ENCODE measurements around the gene ABCA3. TPM values are rescaled to one million over a fixed set of nuclear protein-coding genes. Genes with fewer than 3 reads are reported as not detected.

The ABCA3 gene
- total and polyA plus RNA-seq, 2 donors (not counting 1 experiment from before 2014, with no cell fraction given), result 3.1 to 5.1 TPM

DNA sequence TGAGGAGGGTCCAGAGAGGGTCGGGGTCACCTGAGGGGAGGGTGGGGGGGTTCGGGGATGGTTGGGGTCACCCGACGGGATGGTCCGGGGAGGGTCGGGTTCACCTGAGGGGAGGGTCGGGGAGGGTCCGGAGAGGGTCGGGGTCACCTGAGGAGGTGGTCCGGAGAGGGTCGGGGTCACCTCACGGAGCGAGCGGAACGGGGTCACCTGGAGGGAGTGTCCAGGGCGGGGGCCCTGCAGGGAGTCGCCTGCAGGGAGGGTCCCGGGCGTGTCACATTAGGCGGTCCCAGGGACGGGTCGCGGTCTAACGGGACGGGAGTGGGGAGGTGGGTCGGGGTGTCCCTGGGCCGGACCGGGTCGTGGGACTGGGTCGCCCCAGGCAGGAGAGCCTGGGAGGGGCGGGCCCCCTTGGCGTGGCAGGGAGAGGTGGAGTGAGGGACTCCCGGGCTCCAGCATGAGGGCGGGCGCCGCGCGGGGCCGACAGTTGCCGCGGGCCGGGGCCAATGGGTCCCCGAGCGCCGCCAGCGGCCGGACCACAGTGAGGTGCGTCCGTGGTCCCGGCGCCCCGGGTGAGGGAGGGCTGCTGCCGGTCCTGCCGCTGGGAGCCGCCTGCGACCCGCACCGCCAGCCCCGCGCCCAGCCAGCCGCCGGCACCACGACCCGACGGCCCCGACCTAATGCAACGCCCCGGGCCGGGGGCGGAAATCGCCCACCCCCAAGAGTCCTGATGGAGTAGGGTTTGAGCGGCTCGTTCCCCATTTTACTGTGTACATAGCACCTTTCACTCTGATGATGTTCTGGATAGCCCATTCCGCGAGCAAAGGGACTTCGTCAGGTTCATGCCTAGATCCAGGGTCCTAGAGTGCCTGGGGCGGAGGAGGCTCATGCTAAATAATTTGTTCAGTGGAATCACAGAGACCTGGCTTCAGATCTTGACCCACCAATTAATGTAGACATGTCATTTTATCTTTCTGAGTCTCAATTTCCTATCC lies 1.2 kb upstream of the ABCA3 start:
- CTCF ChIA-PET, result no interaction called here
- 24% methylated on average over 74 of the region's 77 CpGs for WGBS (ENCODE audit: insufficient coverage)
- H3K4me2 ChIP-seq (replicated peaks; ENCODE audit: low read depth, low read length, poor library complexity, severe bottlenecking), result peak overlapping the region; percentile 99

More for the DNA sequence above, 1.2 kb upstream of the ABCA3 start:
- H4K20me1 ChIP-seq (ENCODE audit: control insufficient read depth, insufficient read depth, low read length, poor library complexity, severe bottlenecking), result no peaks in the 10 kb centered on the region
- DNase-seq (peak; percentile 51), ATAC-seq (ENCODE audit: low read depth) (no peak)
- no peaks in the 10 kb centered on the region for H3K9me3 Mint-ChIP-seq (ENCODE audit: insufficient read depth)
- no peak overlapping the region for H3K4me3 ChIP-seq (ENCODE audit: control extremely low read depth in 1 of 5, extremely low read depth in 1 of 5, insufficient read depth in 1 of 5, low read depth in 2 of 5, low read length in 4 of 5)
- POLR2A ChIA-PET, result no interaction called here
- H3K27ac ChIP-seq (ENCODE audit: low read length in 2 of 2), result no peak overlapping the region
- TF ChIP-seq EZH2 (IDR thresholded peaks at IDR 0.05; ENCODE audit: borderline replicate concordance, insufficient read depth, low read depth, low read length, poor library complexity, severe bottlenecking), result no peak
- TF ChIP-seq, protein P1, sequence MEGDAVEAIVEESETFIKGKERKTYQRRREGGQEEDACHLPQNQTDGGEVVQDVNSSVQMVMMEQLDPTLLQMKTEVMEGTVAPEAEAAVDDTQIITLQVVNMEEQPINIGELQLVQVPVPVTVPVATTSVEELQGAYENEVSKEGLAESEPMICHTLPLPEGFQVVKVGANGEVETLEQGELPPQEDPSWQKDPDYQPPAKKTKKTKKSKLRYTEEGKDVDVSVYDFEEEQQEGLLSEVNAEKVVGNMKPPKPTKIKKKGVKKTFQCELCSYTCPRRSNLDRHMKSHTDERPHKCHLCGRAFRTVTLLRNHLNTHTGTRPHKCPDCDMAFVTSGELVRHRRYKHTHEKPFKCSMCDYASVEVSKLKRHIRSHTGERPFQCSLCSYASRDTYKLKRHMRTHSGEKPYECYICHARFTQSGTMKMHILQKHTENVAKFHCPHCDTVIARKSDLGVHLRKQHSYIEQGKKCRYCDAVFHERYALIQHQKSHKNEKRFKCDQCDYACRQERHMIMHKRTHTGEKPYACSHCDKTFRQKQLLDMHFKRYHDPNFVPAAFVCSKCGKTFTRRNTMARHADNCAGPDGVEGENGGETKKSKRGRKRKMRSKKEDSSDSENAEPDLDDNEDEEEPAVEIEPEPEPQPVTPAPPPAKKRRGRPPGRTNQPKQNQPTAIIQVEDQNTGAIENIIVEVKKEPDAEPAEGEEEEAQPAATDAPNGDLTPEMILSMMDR (IDR thresholded peaks at IDR 0.05), result no peak
- peaks cover 12% of the 10 kb centered on the region for H3K4me1 Mint-ChIP-seq
- H3K27me3 ChIP-seq (replicated peaks in 1 of 4; ENCODE audit: control extremely low read depth in 1 of 4, control insufficient read depth in 3 of 4, insufficient read depth in 4 of 4, low read length in 3 of 4), result peaks cover 0 to 22% (median 3%) of the 10 kb centered on the region in 4 experiments
- H3K9ac ChIP-seq (ENCODE audit: low read length), result no peak overlapping the region
- no peaks in the 10 kb centered on the region for H3K79me2 ChIP-seq (ENCODE audit: control insufficient read depth, insufficient read depth, low read length)
- H3K4me1 ChIP-seq (ENCODE audit: control insufficient read depth in 2 of 2, insufficient read depth in 2 of 2, low read length in 2 of 2), result peaks cover 15 to 19% of the 10 kb centered on the region in 2 donors
- H3K4me3 Mint-ChIP-seq, result peak overlapping the region; percentile 59
- no peaks in the 10 kb centered on the region for H3K27me3 Mint-ChIP-seq
- intact Hi-C loops (cut with micrococcal nuclease), result loop anchor here (2.0 to 10.0 kb wide), 3 partner anchors 89 to 169 kb away; partner anchors contain the start of genes CASKIN1 and ECI1
- no peaks in the 10 kb centered on the region for H3K36me3 ChIP-seq (replicated peaks in 1 of 2; ENCODE audit: control extremely low read depth in 1 of 2, control insufficient read depth in 1 of 2, extremely low read depth in 1 of 2, insufficient read depth in 2 of 2, low read length in 1 of 2)
- peaks cover 0 to 9% (median 0%) of the 10 kb centered on the region in 3 donors for H3K9me3 ChIP-seq (ENCODE audit: control extremely low read depth in 1 of 3, control insufficient read depth in 2 of 3, insufficient read depth in 1 of 3, low read length in 2 of 3)
- no peak overlapping the region for H3K27ac Mint-ChIP-seq
- peak overlapping the region; percentile 62 for H2AFZ ChIP-seq (ENCODE audit: insufficient read depth, low read depth, low read length, poor library complexity, severe bottlenecking)

All from B cell (primary cell).